ENCODE measurements around the gene RAB10.
A peak's percentile ranks its signal among the peaks of the same experiment; 100 is the strongest.

GRCh38 chr2:26018184-26019055 lies 15.5 kb upstream of the RAB10 start:
- TF ChIP-seq CTCF (IDR thresholded peaks at IDR 0.05) (no peak), POLR2AphosphoS5 (IDR thresholded peaks at IDR 0.05) (peak; percentile 25 to 82 (median 30)), POLR2A (IDR thresholded peaks at IDR 0.05) (no peak)

All from stomach (tissue), 4 donors.